Activated gamma-delta T cell (primary cell): Measurements from ENCODE around the gene ETFB.

ENCODE experiments used
- DNase-seq: peaks from one replicate; lab custom pipeline; 2025; lab: John Stamatoyannopoulos, UW

The ETFB gene

DNA sequence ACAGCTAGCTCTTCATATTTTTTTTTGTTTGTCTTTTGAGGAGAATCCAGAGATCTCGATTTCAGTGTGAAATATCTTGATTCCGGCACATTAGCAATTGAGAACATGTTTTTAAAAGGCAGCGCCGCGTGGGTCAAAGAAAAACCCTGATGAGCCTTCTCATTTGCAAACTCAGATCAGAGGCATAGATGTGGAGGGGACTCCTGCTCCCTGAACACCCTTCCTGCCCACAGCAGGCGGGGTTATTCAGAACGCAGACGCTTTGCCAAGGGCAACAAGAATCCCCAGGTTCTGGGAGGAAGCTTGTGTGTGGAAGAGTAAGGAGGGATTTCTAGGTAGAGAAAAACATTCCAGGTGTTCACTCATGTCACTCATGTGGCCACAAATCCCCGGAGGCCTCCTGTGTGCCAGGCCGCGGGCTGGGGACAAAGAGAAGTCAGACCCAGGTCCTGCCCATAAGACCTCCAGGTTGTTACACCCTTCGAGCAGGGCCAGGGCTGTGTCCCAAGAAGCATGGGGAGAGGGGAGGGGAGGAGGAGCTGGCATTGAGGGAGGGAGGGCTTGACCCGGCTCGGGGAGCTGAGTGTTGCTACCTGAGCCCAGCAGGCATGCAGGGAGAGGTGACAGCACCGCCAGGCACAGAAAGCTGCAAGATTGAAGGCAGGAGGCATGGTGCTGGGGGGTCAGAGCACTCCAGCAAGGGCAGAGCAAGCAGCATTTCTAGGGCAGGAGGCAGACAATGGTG is 70.6 kb downstream of the ETFB start:
- DNase-seq, result no peak
